ENCODE data around the gene MYL4.

The MYL4 gene

GRCh38 chr17:47270946-47271705 lies 62.0 kb downstream of the MYL4 start:
- DNase-seq (ENCODE audit: low read depth in 1 of 2, low spot score in 1 of 2), result no peak

GRCh38 chr17:47272491-47272890 lies 63.3 kb downstream of the MYL4 start:
- no peak for DNase-seq (ENCODE audit: low read depth in 1 of 2, low spot score in 1 of 2)

GRCh38 chr17:47273245-47273644 lies 64.1 kb downstream of the MYL4 start:
- DNase-seq (ENCODE audit: low read depth in 1 of 2, low spot score in 1 of 2), result no peak
